Activated T-helper 9 cell treated with anti-CD3 and anti-CD28 coated beads, Interleukin-2, amount 50 U/mL, for 16 hours (primary cell): ENCODE measurements around the gene CYP46A1.
"Not testable (repeated sequence)": the region's sequence is repeated elsewhere in the genome, so short reads cannot be mapped to it uniquely, and the experiment has no call there.

ENCODE experiments used
- DNase-seq: peaks from one replicate; pipeline ENCODE4 v3.0.0-alpha.2; 2020; ENCODE audit warnings: low read depth

Gene CYP46A1

DNA sequence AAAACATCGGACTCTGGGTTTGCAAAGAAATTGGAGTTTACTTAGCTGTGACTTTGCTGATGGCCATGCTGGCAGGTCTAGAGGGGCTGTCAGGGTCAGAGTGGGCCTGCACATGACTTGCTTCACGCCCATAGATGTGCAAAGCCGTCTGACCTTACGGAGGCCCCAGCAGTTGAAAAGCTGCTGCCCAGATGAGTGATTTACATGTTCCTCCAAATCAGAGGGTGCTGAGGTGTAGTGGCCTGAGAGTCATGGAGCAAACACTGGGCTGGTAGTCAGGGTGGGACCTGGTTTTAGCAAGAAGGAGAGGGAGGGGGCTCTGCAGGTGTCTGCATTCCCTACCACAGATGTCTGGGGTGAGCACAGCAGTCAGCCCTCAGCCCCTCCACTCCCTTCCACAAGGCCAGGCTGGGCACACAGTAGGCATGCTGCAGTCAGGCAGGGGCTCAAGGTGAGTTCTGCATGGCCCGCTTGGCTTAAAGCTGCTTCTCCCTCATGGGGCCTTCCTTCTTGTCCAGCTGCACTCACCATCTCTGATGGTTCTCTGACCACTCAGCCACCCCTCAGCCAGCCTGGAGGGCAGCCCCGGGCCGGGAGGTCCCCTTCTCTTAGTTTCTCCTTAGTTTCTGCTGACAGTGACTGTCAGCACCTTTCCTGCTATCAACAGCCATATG lies 74.9 kb downstream of the CYP46A1 start:
- DNase-seq: no peak

DNA sequence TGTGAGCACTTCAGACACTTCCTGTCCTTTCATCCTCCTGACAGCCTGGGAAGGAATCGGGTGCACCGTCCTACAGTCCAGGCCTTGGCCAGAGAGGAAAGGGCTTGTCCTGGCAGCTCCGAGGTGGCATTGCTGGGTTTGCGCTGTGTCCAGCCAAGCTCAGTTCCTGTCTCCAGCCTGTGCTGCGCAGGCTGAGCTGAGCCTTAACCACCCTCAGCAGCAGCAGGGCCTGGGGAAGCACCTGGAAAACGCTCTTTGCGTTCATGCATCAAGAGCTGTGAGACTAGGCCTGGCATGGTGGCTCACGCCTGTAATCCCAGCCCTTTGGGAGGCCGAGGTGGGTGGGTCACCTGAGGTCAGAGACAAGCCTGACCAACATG lies 75.4 kb downstream of the CYP46A1 start:
- no peak for DNase-seq

DNA sequence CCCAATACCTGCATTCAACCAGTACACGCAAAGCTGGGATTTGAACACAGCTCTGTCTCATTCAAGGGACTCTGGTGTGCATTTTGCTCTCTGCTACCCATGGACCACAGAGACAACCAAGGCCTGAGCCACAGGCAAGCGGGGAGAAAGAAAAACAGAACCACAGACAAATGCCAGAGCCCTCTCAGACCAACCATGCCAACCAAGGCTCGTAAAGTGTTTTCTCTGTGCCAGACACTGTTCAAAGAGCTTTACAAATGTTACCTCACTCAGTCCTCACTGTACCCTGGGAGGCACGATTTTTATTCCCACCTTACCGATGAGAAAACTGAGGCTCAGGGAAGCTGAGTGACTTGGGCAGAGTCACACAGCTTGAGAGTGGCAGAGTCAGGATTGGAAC lies 76.7 kb downstream of the CYP46A1 start:
- no peak for DNase-seq

DNA sequence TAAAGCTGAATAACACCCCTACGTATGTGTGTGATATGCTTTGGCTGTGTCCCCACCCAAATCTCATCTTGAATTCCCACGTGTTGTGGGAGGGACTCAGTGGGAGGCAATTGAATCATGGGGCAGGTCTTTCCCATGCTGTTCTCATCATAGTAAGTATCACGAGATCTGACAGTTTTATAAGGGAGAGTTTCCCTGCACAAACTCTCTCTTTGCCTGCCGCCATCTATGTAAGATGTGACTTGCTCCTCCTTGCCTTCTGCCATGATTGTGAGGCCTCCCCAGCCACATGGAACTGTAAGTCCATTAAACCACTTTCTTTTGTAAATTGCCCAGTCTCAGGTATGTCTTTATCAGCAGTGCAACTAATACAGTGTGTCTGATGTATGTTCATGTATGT lies 78.8 kb downstream of the CYP46A1 start:
- not testable (repeated sequence) for DNase-seq

DNA sequence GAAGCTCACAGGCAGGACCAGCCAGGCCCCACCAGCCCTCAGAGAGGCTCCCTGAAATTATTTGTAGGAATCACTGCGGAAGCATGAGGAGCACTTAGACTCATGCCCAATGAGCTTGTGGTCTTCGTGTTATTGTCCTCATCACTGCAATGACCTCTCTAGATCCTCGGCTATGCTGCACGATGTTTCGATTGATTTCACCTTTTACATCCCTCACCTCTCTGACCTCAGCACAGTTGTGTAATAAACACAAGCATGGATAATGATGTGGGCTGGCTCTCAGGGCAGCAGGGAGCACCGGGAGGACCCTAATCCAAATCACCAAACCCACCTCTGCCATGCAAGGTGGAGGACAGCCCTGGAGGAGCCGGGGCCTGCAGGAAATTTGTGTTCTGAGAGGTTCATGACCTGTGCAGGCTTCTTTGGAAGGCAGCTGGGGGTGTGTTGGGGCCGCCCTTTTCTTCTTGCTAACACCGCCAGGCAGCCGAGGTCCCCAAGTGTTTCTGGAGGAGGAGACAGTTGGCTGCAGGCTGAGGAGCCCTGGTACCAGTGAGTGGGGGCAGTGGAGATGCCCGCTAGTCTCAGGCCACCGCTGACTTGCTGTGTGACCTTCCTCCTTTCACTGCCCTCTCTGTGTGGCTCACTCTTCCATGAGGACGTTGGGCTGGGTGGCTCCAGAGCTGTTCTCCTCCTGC lies 79.6 kb downstream of the CYP46A1 start:
- DNase-seq: no peak

DNA sequence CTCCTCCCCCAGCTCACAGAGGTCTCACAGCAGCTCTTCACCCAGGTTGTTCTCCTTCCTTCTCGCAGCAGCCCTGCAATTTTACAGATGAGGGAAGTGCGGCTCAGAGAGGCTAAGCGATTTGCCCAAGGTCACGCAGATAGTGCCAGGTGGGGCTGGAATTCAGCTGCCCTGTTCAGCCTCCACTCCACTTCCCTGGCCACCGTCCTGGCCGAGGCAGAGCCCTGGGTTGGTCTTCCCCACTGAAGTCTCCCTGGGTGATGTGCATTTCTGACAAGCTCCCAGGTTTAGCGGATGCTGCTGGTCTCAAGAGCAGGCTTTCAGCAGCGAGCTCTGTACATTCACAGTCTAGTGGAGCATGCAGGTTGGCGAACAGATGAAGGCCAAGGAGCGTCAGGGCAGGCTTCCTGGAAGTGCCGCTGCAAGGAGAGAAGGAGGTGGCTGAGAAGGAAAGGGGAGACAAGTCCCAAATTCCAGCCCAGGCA lies 80.2 kb downstream of the CYP46A1 start:
- no peak for DNase-seq

DNA sequence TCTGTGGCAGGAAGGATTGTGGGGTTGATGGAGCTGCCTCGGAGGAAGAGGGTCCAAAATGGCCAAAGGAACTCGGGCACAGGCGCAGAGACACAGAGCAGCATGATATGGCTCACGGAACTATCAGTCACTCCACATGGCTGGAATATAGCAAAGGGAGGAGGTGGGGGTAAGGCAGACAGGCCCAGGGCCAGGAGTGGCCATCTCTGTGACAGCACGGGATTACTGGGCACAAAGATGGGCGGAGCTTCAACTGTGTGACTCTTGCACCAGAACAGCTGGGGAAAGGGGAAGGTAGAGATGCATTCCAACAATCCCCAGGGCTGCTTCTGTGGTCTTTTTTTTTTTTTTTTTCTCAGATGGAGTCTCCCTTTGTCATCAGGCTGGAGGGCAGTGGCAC lies 84.3 kb downstream of the CYP46A1 start:
- DNase-seq: no peak

DNA sequence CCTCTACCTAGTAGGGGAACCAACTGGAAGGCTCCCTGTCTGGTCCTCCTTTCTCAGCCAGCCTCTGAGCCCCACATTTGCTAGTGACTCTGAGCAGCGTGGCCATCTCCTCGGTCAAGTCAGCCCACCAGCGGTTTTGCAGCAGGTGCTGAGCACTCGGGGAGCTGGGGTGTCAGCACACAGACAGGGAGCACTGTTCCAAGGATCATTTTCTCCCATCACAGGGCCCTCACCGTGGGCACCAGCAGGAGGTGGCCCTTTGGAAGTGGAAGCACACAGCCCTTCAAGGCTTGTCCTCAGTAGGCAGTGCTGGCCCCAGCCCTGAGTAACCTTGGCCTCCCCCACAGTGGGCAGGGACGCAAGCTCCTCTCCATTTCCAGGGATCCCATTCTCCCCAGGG lies 85.0 kb downstream of the CYP46A1 start:
- DNase-seq: no peak

DNA sequence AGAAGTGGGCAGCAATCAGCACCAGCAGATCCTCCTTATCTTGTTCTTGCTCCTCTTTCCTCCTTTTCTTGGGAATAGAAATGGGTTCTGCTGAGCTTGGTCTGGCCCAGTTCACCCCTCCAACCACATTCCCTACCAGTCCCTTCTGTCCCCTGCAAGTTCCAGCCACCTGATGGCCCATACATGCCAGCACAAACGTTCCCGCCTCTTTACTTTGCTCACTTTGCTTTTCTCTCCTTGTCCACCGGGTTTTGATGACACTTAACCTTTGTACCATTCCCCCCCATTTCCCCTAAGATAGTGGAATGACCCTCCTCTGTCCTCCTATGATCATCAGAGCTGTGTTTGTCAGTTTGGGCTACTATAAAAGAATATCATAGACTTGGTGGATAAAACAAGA lies 85.7 kb downstream of the CYP46A1 start:
- DNase-seq: no peak

DNA sequence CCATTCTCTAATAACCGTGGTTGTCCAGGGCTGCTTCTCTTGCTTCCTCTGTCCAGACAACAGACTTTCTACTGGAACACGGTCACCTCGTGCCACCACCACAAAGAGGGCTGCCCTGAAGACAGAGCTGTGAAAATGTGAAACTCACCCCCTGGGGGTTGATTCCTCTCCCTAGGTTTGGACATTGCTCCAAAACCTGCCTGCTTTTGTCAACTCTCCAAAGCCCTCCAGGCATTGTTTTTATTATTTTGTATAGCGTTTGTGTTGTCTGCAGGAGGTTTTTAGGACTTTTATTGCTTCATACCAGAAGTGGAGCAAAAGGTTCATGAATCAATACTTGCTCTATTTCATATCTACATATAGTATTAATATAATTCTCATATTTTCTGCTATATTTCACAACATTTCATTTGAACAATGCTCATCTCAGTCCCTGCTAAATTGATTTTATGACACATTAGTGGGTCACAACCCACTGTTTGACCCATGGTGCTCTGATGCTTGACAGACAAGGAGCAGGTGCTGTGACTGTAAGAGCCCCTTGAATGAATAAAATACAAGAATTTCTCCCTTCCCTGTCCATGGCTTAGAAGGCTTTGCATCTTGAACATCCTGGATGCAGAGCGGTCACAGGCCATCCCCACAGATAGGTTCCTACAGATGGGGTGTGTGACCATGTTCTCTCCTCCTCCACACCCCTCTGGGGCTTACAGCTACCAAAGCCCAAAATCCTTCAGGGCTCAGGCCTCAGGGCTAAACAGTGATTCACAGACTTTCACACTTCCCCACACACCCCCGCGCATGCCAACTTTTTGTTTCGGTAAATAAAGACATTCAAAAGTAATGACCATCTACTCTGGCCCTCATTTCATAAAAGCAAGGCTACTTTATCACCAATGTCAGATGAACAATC lies 88.5 kb downstream of the CYP46A1 start:
- DNase-seq: no peak

DNA sequence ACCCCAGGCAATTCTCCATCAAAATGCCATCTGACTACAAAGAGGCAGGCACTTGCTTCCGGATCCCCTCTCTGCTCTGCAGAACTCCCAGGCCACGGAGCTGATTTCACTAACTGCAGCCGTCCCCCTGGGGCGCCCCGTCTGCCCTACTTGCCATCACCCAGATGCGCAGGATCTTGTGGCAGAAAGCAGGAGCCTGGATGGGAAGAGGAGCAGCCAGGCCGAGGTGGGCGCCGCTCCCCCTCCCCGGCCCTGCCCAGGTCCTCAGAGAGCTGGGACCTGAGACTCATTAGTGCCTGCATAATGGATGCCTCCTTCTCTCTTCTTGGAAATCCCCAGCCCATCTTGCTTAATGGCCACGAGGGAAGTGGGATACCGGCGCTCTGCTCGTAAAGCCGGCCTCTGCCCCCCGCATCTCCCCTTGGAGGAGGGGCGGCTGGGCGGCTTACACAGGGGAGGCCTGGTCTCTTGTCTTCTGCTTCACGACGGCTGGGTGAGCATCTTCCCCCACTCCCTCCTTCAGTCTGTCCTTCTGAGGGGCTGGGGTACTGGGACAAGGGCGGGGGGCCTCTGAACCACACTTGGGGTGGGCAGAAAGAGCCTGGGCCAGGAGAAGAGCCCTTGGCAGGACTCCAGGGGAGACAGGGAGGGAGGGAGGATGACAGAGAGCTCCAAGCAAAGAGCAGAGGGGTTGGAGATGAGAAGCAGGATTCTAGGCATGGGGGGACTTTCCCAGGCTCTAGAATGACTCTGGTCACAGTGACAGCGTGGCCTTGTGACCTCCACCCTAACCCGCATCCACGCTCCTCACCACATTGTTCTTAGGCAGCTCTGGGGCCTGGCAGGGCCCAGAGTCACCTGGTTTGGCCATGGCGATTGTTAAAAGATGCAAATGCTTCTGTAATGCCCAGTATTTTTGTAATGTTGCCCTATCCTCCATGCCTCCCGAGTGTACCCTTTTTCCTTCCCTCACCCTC lies 89.7 kb downstream of the CYP46A1 start:
- DNase-seq: no peak

DNA sequence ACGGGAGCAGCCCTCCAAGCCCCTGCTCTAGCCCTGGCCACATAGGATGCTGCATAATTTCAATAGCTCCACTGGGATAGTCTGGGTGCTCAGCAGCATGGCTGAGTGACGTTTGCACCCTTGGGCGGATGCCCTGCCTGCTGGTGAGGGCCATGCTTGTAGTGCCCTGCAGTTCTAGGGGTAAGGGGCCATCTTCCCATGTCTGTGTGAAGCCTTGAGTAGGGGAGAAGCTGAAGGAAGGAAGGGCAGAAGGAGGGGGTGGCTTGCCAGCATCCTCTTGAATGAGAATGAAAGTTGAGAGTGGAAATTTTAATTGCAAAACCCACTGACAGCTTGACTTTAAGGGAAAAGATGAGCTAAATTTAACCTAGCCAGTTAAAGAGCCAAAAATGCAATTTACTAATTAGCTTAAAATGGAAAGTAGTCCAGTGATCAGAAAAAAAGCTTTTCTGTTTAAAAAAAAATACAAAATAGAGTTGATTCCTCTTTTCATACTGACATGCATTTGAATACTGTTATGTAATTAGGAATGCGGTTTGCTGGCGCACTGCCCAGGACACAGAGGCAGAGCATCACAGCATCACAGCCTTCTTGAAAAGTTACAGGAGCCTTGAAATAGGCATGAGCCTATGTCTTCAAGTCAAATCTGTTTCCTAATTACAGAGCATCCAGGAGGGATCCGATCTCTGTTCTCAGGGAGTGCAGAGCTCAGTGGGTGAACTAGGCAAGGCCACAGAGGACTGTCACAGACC lies 90.6 kb downstream of the CYP46A1 start:
- no peak for DNase-seq

DNA sequence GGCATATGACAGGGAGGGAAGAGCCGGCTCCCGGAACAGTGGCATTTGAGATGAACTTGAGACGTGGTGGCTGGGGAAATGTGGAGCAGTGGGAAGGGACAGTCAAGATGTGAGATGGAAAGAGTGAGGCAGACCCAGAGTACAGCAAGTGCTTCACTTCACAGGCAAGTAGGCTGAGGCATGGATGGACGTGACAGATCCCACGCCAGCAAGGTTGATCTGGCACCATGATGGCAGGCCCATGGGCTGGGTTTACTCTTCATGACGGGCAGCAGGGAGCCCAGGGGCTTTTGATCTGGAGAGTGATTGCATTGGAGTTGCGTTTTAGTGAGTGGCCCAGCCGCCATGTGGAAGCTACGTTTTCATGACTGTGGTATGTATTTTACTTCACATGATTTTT lies 91.3 kb downstream of the CYP46A1 start:
- no peak for DNase-seq
